Spleen (tissue), 11 donors: ENCODE results near the gene TTC28. TPM values are rescaled to one million over a fixed set of nuclear protein-coding genes. Genes with fewer than 3 reads are reported as not detected.
A peak's percentile ranks its signal among the peaks of the same experiment; 100 is the strongest.

ENCODE experiments used
- DNase-seq: peaks from one replicate; pipeline ENCODE4 v3.0.0-alpha.2; 2020
- H3K27ac ChIP-seq, 8 donors: fragments of 200-600 bp; sonication (generic) in 7 of 8; 1 replicate in 4 of 8; 2 replicates in 4 of 8; pipeline versions ENCODE4 v1.5.0 to v1.8.0; 2016 to 2021; ENCODE audit warnings: inconsistent platforms in 4 of 8, mild to moderate bottlenecking in 4 of 8, moderate library complexity in 1 of 8
- H3K27me3 ChIP-seq, 7 donors: fragments of 200-600 bp; sonication (generic) in 6 of 7; replicated peaks in 1 of 7; 1 replicate in 4 of 7; 2 replicates in 3 of 7; pipeline versions ENCODE4 v1.5.0 to v1.8.0; 2016 to 2021; ENCODE audit warnings: inconsistent platforms in 3 of 7, mild to moderate bottlenecking in 1 of 7
- H3K36me3 ChIP-seq, 6 donors: fragments of 200-600 bp; sonication (generic) in 5 of 6; 1 replicate in 4 of 6; 2 replicates in 2 of 6; pipeline versions ENCODE4 v1.5.0 to v1.8.0; 2016 to 2021; ENCODE audit warnings: inconsistent platforms in 2 of 6
- H3K4me1 ChIP-seq, 6 donors: fragments of 200-600 bp; sonication (generic) in 5 of 6; 1 replicate in 3 of 6; 2 replicates in 3 of 6; pipeline versions ENCODE4 v1.5.0 to v1.8.0; 2016 to 2021; ENCODE audit warnings: inconsistent platforms in 3 of 6
- H3K4me3 ChIP-seq, 8 donors: fragments of 200-600 bp; sonication (generic) in 7 of 8; 1 replicate in 4 of 8; 2 replicates in 4 of 8; pipeline versions ENCODE4 v1.5.0 to v1.8.0; 2016 to 2021; ENCODE audit warnings: inconsistent platforms in 4 of 8, mild to moderate bottlenecking in 4 of 8, moderate library complexity in 2 of 8
- H3K9me3 ChIP-seq, 8 donors: fragments of 200-600 bp; sonication (generic) in 7 of 8; 1 replicate in 4 of 8; 2 replicates in 4 of 8; pipeline versions ENCODE4 v1.5.0 to v1.8.0; 2016 to 2021; ENCODE audit warnings: inconsistent platforms in 4 of 8
- CTCF ChIP-seq, 11 experiments: fragments of 200-600 bp in 7 of 11; fragments of 450-650 bp in 4 of 11; sonication (generic) in 4 of 11; IDR thresholded peaks in 8 of 11; conservative IDR thresholded peaks in 3 of 11; 1 replicate in 7 of 11; 2 replicates in 4 of 11; pipeline versions ENCODE4 v1.4.0 to v1.8.0; 2016 to 2021; ENCODE audit warnings: antibody characterized with exemption in 11 of 11, inconsistent platforms in 4 of 11, mild to moderate bottlenecking in 1 of 11
- POLR2A ChIP-seq, 3 donors: fragments of 450-650 bp; IDR thresholded peaks; one replicate each; pipeline ENCODE4 v1.5.1; 2017; ENCODE audit warnings: antibody characterized with exemption in 3 of 3, mild to moderate bottlenecking in 1 of 3
- POLR2AphosphoS5 ChIP-seq, 3 donors: sonication (generic); formaldehyde crosslinking; IDR thresholded peaks; one replicate each; pipeline ENCODE4 v1.5.1; 2017; ENCODE audit warnings: antibody characterized with exemption in 3 of 3
- WGBS, 5 donors: extraction: QIAGEN DNeasy Blood & Tissue Kit in 3 of 5; methylation state at CpG; one replicate each; pipeline versions ENCODE4 v1.1.5 to v1.1.7; 2013 to 2018; 5-methylcytosine and 5-hydroxymethylcytosine counted together
- intact Hi-C: fragments of 100-400 bp; cut with DNase I; formaldehyde crosslinking; loops from one replicate; pipeline ENCODE4 v1.15.0; 2023; ENCODE audit warnings: low total_unique reads
- polyA plus RNA-seq, 3 donors: library from polyadenylated mRNA; stranded (reverse); fragments of 200-250 nt; gene quantifications; one replicate each; pipeline ENCODE4 v1.2.1, GENCODE V29; 2013
- total RNA-seq, 7 donors: library from RNA; depleted of rRNA in 3 of 7; stranded (reverse); fragments of >200 nt in 3 of 7; fragmentation: NEBNext Ultra II Directional in 4 of 7; extraction: Animal tissue kit (Norgen Biotek cat#: 25700) in 4 of 7; gene quantifications; one replicate each; pipeline versions ENCODE4 v1.1.0 to v1.2.1, GENCODE V29; 2016 to 2021
- donor health status: healthy with polysubstance abuse.
- donor health status: DM: no; HTN: no; CAD: no; lungs with moderate emphysema.
- donor health status: DM: no; HTN: no; CAD: no.
- donor health status: Bipolar disorder and iron deficiency.
- donor health status: healthy.
- donor health status: DM: no; HTN: no; CAD: no.
- donor health status: DM: yes; HTN: yes; CAD: no.

TTC28 gene
- total and polyA plus RNA-seq, 10 donors, result 0.62 to 69.0 (median 33.5) TPM

GRCh38 chr22:27991586-27992293 lies 687.9 kb downstream of the TTC28 start:
- TF ChIP-seq POLR2A (IDR thresholded peaks at IDR 0.05), result no peak
- no peak for TF ChIP-seq POLR2AphosphoS5 (IDR thresholded peaks at IDR 0.05)
- TF ChIP-seq CTCF (IDR thresholded peaks at IDR 0.05 in 8 of 11, conservative IDR thresholded peaks at IDR 0.05 in 3 of 11), result no peak
- peaks cover 0 to 20% (median 6%) of the 10 kb centered on the region in 6 donors for H3K4me1 ChIP-seq
- no peak for DNase-seq

GRCh38 chr22:27990879-27991278 lies 688.8 kb downstream of the TTC28 start:
- H3K27ac ChIP-seq, result peak overlapping the region in 4 of 8 donors; percentile 23 to 57 (median 54)
- H3K9me3 ChIP-seq, result no peaks in the 10 kb centered on the region
- peaks cover 0 to 25% (median 1%) of the 10 kb centered on the region in 6 donors for H3K36me3 ChIP-seq
- 49 to 64% (median 55%) methylated on average over 12 of the region's 12 CpGs for WGBS, 5 donors
- H3K27me3 ChIP-seq, result no peaks in the 10 kb centered on the region
- peak; percentile 23 to 56 (median 37) for TF ChIP-seq POLR2AphosphoS5 (IDR thresholded peaks at IDR 0.05)
- TF ChIP-seq CTCF (IDR thresholded peaks at IDR 0.05 in 8 of 11, conservative IDR thresholded peaks at IDR 0.05 in 3 of 11), result peak in 9 of 11 experiments; percentile 13 to 64 (median 46)
- no peak for TF ChIP-seq POLR2A (IDR thresholded peaks at IDR 0.05)
- intact Hi-C loops, result no loop called here
- H3K4me3 ChIP-seq, result peak overlapping the region in 1 of 8 donors; percentile 1
- DNase-seq, result no peak
- H3K4me1 ChIP-seq, result peaks cover 0 to 20% (median 6%) of the 10 kb centered on the region in 6 donors

More at GRCh38 chr22:27991586-27992293, 687.9 kb downstream of the TTC28 start:
- Histone ChIP-seq H3K27ac (peak overlapping the region in 1 of 8 donors; percentile 54), H3K4me3 (no peak overlapping the region), H3K9me3 (no peaks in the 10 kb centered on the region), H3K27me3 (no peaks in the 10 kb centered on the region), H3K36me3 (peaks cover 0 to 31% (median 3%) of the 10 kb centered on the region in 6 donors)
- 72 to 84% (median 77%) methylated on average over 6 to 7 of the region's 7 CpGs for WGBS, 5 donors
- intact Hi-C loops, result no loop called here

GRCh38 chr22:27990451-27990840 lies 689.2 kb downstream of the TTC28 start:
- peak overlapping the region in 4 of 8 donors; percentile 23 to 57 (median 54) for H3K27ac ChIP-seq
- 64 to 81% (median 79%) methylated on average over 15 of the region's 15 CpGs for WGBS, 5 donors
- peak overlapping the region in 1 of 8 donors; percentile 1 for H3K4me3 ChIP-seq
- H3K27me3 ChIP-seq, result no peaks in the 10 kb centered on the region
- no peaks in the 10 kb centered on the region for H3K9me3 ChIP-seq
- peaks cover 0 to 20% (median 6%) of the 10 kb centered on the region in 6 donors for H3K4me1 ChIP-seq
- TF ChIP-seq POLR2A (IDR thresholded peaks at IDR 0.05), result no peak
- no peak for TF ChIP-seq CTCF (IDR thresholded peaks at IDR 0.05 in 8 of 11, conservative IDR thresholded peaks at IDR 0.05 in 3 of 11)
- no peak for TF ChIP-seq POLR2AphosphoS5 (IDR thresholded peaks at IDR 0.05)
- no peak for DNase-seq
- peaks cover 0 to 26% (median 0%) of the 10 kb centered on the region in 6 donors for H3K36me3 ChIP-seq
- intact Hi-C loops, result no loop called here

- Histone ChIP-seq H3K27me3 (no peaks in the 10 kb centered on the region), H3K27ac (peak overlapping the region in 3 of 8 donors; percentile 23 to 57 (median 54)), H3K4me1 (peaks cover 0 to 18% (median 6%) of the 10 kb centered on the region in 6 donors), H3K36me3 (peaks cover 0 to 32% (median 0%) of the 10 kb centered on the region in 6 donors), H3K4me3 (no peak overlapping the region), H3K9me3 (no peaks in the 10 kb centered on the region)
- no peak for DNase-seq
- intact Hi-C loops, result no loop called here
- WGBS, 5 donors, result 86 to 92% (median 89%) methylated on average over 15 of the region's 15 CpGs
- no peak for TF ChIP-seq CTCF (IDR thresholded peaks at IDR 0.05 in 8 of 11, conservative IDR thresholded peaks at IDR 0.05 in 3 of 11)
- no peak for TF ChIP-seq POLR2AphosphoS5 (IDR thresholded peaks at IDR 0.05)
- TF ChIP-seq POLR2A (IDR thresholded peaks at IDR 0.05), result no peak
These were observed 689.7 kb downstream of the TTC28 start for GRCh38 chr22:27989758-27990450.
